NK-92 (cell line): ENCODE measurements around the gene CXCL14.

ENCODE experiments used
- DNase-seq: peaks from one replicate; lab custom pipeline; 2025; ENCODE audit not compliant: unreplicated experiment; lab: John Stamatoyannopoulos, UW

CXCL14 gene

GRCh38 chr5:135596788-135597187, 18.0 kb upstream of the CXCL14 start:
- DNase-seq = no peak

GRCh38 chr5:135596157-135596763, 17.5 kb upstream of the CXCL14 start:
- no peak for DNase-seq

- no peak for DNase-seq
Measured at GRCh38 chr5:135594416-135594960, 15.7 kb upstream of the CXCL14 start.

- DNase-seq = no peak
Measured at GRCh38 chr5:135593886-135594285, 15.1 kb upstream of the CXCL14 start.

GRCh38 chr5:135593141-135593540, 14.3 kb upstream of the CXCL14 start:
- no peak for DNase-seq

GRCh38 chr5:135592312-135593045, 13.7 kb upstream of the CXCL14 start:
- no peak for DNase-seq

GRCh38 chr5:135591277-135591676, 12.5 kb upstream of the CXCL14 start:
- no peak for DNase-seq

- no peak for DNase-seq
Measured at GRCh38 chr5:135589152-135589551, 10.4 kb upstream of the CXCL14 start.

- DNase-seq = no peak
Measured at GRCh38 chr5:135587721-135588663, 9.2 kb upstream of the CXCL14 start.

- no peak for DNase-seq
Measured at GRCh38 chr5:135584918-135585317, 6.1 kb upstream of the CXCL14 start.

- DNase-seq = no peak
Measured at GRCh38 chr5:135584276-135584675, 5.5 kb upstream of the CXCL14 start.

- DNase-seq = no peak
Measured at GRCh38 chr5:135582099-135582781, 3.4 kb upstream of the CXCL14 start.

- DNase-seq = no peak
Measured at GRCh38 chr5:135578305-135578684, 496 bp downstream of the CXCL14 start.

- no peak for DNase-seq
Measured at GRCh38 chr5:135577421-135577820, 1.4 kb downstream of the CXCL14 start.

GRCh38 chr5:135576075-135576599, 2.7 kb downstream of the CXCL14 start:
- DNase-seq = no peak

- DNase-seq = no peak
Measured at GRCh38 chr5:135574493-135574892, 4.3 kb downstream of the CXCL14 start.

GRCh38 chr5:135571902-135572301, 6.9 kb downstream of the CXCL14 start:
- no peak for DNase-seq

- DNase-seq = no peak
Measured at GRCh38 chr5:135571066-135571609, 7.7 kb downstream of the CXCL14 start.

- no peak for DNase-seq
Measured at GRCh38 chr5:135570453-135570764, 8.4 kb downstream of the CXCL14 start.

GRCh38 chr5:135569755-135570452, 8.9 kb downstream of the CXCL14 start:
- no peak for DNase-seq
